Esophagus muscularis mucosa (tissue), 4 donors: ENCODE measurements around the gene ZNF283.

Experiments used
- EP300 ChIP-seq: sonication (generic); formaldehyde crosslinking; IDR thresholded peaks from one replicate; pipeline ENCODE4 v1.6.1; 2017; ENCODE audit warnings: antibody characterized with exemption
- POLR2A ChIP-seq: fragments of 450-650 bp; IDR thresholded peaks from one replicate; pipeline ENCODE4 v1.6.1; 2017; ENCODE audit warnings: antibody characterized with exemption, moderate library complexity, mild to moderate bottlenecking, low read depth
- POLR2AphosphoS5 ChIP-seq, 2 donors: sonication (generic); formaldehyde crosslinking; IDR thresholded peaks; one replicate each; pipeline ENCODE4 v1.6.1; 2017; ENCODE audit warnings: antibody characterized with exemption in 2 of 2
- TF ChIP-seq, protein P1 (sequence below), 3 experiments: fragments of 200-600 bp in 2 of 3; fragments of 450-650 bp in 1 of 3; sonication (generic) in 2 of 3; IDR thresholded peaks; one replicate each; pipeline ENCODE4 v1.5.1; 2017 to 2019; ENCODE audit warnings: antibody characterized with exemption in 3 of 3, mild to moderate bottlenecking in 2 of 3, moderate library complexity in 1 of 3

DNA sequence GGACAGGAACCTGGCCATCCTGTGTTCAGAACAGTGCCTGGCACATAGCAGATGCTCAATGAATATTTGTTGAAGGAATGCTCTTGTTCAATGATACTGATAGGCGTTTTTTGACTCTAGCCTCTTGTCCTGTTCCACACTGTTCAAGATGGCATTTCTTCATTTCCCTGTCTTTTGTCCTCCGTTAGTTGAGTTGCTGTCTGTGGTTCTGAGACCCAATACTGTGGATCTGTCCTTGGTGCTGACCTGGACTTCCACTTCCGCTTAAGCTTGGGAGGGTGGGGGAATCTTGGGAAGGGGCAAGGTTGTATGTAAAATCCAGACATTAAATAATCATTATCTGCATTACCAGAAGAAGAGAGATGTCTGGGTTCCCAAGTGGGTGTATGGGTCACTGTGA is 38.1 kb upstream of the ZNF283 start:
- TF ChIP-seq, protein P1, sequence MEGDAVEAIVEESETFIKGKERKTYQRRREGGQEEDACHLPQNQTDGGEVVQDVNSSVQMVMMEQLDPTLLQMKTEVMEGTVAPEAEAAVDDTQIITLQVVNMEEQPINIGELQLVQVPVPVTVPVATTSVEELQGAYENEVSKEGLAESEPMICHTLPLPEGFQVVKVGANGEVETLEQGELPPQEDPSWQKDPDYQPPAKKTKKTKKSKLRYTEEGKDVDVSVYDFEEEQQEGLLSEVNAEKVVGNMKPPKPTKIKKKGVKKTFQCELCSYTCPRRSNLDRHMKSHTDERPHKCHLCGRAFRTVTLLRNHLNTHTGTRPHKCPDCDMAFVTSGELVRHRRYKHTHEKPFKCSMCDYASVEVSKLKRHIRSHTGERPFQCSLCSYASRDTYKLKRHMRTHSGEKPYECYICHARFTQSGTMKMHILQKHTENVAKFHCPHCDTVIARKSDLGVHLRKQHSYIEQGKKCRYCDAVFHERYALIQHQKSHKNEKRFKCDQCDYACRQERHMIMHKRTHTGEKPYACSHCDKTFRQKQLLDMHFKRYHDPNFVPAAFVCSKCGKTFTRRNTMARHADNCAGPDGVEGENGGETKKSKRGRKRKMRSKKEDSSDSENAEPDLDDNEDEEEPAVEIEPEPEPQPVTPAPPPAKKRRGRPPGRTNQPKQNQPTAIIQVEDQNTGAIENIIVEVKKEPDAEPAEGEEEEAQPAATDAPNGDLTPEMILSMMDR (IDR thresholded peaks at IDR 0.05), result no peak
- TF ChIP-seq POLR2A (no peak), POLR2AphosphoS5 (IDR thresholded peaks at IDR 0.05) (no peak), EP300 (no peak)
